GM21723 (cell line): ENCODE measurements around the gene CLIP3.
A peak's percentile ranks its signal among the peaks of the same experiment; 100 is the strongest.
"Not testable (repeated sequence)": the region's sequence is repeated elsewhere in the genome, so short reads cannot be mapped to it uniquely, and the experiment has no call there.

Source experiments
- ATAC-seq: cut with Tn5 transposase; IDR thresholded peaks from one replicate; pipeline ENCODE4 v1.9.1; 2021; ENCODE audit warnings: mild to moderate bottlenecking, moderate library complexity; ENCODE audit not compliant: unreplicated experiment

CLIP3 gene, protein sequence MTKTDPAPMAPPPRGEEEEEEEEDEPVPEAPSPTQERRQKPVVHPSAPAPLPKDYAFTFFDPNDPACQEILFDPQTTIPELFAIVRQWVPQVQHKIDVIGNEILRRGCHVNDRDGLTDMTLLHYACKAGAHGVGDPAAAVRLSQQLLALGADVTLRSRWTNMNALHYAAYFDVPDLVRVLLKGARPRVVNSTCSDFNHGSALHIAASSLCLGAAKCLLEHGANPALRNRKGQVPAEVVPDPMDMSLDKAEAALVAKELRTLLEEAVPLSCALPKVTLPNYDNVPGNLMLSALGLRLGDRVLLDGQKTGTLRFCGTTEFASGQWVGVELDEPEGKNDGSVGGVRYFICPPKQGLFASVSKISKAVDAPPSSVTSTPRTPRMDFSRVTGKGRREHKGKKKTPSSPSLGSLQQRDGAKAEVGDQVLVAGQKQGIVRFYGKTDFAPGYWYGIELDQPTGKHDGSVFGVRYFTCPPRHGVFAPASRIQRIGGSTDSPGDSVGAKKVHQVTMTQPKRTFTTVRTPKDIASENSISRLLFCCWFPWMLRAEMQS

DNA sequence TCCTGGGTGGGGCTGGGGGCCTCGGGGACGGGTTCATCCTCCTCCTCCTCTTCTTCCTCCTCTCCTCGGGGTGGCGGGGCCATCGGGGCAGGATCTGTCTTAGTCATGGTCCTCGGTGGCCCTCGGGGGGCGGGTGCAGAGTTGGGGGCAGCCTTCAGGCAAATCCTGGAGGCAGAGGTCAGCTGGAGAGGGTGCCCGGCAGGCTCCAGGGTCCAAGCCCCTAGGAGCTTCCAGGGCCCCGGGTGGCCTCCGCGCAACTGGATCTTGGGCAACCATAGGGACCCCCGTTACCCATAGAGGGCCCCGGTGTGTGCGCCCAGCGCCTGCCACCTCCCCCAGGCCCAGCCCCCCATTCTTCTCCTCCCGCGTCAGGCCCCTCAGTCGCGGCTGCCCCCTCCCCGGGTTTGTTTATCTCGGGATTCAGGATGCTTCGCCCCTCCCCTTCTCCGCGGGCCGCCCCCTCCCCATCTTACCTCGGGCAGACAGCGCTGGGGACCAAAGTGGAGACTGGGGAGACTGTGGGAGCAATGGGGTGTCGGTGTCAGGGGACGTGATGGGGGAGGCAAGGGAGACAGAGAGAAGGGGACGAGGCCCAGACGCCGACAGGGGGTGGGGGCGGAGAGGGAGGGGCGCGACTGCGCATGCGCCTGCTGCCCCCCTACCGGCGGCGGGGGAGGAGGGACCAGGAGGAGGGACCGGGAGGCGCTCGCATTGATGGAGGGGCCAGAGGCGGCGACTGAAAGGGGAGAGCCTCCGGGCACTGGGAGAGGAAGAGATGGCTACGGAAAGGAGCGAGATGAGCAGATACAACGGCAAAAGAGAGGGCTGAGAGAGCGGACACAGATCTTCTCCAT is at the start of gene CLIP3:
CLIP3 (minus strand) TSS at position 623 of the 854 bp plus-strand sequence; CDS start at position 107, 516 bp downstream.
- no peak for ATAC-seq

DNA sequence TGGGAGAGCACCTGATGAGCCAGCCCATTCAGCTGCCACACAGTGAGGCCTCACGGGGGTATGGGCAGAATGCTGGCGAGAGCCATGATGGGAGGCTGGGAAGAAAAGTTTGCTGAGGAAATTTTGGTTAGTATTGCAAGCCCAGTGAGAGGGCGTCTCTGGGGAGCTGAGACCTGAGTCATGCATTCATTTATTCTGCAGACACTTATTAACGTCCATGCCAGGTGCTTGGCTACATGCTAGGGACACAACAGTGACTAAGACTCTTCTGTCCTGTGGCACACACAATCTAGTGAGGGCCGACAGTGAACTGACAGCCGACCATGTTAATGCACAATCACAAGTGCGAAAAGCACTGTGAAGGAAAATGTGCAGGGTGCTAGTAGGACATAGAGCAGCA is 49.2 kb upstream of the CLIP3 start:
- no peak for ATAC-seq

DNA sequence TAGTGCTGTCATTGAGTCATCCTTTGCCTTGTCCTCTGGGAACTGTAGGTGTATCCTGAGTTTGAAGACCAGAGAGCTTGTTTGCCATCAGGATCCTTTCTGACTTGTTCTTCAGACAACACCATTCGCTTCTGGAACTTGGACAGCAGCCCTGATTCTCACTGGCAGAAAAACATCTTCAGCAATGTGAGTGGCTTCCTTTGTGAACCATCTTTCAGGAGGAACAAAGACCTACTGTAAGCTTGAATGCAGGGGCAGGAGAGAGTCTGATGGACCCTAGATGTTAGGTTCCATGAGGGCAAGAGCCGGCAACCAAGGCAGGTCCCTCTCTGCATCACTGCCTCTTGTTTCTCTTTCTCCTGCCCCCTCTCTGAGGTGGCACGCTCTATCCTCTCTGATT is 48.7 kb upstream of the CLIP3 start:
- no peak for ATAC-seq

DNA sequence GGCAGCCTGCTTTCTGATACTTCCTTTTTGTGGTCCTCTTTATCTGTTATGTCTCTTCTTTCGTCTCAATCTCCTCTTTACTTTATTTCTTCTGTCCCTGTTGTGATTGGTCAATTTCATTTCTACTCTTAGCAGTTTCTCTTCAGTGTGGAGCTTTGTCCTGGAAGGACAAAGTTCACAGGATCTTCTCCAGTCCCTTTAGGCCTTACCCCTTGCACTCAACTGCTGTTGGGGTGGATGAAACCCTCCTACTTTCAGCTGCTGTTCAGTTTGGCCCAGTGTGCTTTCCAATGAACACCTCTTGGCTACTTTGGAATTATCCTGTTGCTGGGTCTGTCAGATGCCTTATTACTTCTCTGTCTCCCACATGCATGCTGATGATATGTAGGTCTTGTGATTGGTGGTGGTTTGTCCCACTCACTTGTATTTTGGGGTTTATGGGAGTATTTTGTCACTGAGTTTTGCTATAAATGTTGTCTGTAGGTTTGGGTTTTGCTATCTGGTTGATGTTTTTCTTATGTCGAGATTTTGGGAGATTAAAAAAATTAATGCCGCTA is 46.8 kb upstream of the CLIP3 start:
- no peak for ATAC-seq

DNA sequence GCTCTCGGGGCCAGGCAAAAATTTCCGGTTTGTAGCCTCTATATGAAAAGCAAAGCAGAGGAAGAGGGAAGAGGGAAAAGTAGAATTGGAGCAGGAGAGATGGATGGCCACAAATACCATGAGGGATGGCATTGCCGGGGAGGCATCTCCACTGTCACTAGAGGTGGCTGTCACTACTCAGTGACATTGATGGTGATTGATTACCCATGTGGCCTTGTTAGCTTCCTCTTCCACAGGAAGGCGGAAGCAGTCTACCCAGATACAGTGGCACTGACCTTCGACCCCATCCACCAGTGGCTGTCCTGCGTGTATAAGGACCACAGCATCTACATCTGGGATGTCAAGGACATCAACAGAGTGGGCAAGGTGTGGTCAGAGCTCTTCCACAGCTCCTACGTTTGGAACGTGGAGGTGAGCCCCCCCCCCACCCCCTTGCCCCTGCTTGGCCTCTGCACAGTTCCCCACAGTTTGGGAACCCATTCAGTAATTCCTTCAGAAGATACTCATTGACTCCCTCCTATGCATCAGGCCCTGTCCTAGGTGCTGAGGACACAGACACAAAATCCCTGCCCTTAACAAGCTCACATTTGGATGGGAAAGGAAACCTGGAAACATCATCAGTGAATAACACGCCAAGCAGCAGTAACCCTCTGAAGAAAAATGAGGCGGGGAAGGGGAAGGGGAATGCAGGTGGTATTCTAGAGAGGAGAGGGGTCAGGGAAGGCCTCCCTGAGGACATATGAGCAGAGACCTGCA is 40.6 kb upstream of the CLIP3 start:
- ATAC-seq: no peak

DNA sequence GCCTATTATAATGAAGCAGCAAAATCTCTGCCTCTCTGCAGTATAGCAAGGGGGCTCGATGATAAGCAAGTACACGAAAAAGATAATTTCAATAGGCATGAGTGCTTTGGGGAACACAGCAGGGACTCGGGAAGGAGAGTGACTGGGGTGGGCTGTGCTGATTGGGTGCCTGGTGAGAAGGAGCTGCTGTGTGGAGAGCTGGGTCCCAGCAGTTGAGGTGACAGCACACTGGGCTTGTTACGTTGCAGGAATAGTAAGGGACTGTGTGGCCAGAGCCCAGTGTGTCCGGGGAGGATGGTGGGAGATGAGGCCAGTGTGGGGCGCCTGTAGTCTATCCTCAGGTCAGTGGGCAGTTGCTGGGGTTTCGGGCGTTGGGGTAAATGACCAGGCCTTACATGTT is 39.4 kb upstream of the CLIP3 start:
- ATAC-seq: no peak

DNA sequence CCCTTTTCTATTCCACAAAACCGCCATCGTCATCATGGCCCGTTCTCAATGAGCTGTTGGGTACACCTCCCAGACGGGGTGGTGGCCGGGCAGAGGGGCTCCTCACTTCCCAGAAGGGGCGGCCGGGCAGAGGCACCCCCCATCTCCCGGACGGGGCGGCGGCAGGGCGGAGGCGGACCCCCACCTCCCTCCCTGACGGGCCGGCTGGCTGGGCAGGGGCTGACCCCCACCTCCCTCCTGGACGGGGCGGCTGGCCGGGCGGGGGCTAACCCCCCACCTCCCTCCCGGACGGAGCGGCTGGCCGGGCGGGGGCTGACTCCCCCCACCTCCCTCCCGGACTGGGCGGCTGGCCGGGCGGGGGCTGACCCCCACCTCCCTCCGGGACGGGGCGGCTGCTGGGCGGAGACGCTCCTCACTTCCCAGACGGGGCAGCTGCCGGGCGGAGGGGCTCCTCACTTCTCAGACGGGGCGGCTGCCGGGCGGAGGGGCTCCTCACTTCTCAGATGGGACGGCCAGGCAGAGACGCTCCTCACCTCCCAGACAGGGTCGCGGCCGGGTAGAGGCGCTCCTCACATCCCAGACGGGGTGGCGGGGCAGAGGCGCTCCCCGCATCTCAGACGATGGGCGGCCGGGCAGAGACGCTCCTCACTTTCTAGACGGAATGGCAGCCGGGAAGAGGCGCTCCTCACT is 36.3 kb upstream of the CLIP3 start:
- ATAC-seq: not testable (repeated sequence)

DNA sequence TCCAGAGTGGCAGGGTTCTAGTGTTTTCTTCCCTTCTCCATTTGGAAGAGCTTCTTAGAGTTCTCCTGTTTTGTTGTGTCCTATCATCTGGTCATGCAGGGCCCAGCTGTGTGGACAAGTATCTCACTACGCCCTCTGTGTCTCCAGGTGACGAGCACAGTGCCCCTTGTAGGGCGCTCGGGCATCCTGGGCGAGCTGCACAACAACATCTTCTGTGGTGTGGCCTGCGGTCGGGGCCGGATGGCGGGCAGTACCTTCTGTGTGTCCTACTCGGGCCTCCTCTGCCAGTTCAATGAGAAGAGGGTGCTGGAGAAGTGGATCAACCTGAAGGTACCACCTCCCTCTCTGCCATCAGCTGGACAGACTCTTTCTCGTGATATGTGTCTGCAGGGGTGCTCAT is 35.0 kb upstream of the CLIP3 start:
- ATAC-seq: no peak

DNA sequence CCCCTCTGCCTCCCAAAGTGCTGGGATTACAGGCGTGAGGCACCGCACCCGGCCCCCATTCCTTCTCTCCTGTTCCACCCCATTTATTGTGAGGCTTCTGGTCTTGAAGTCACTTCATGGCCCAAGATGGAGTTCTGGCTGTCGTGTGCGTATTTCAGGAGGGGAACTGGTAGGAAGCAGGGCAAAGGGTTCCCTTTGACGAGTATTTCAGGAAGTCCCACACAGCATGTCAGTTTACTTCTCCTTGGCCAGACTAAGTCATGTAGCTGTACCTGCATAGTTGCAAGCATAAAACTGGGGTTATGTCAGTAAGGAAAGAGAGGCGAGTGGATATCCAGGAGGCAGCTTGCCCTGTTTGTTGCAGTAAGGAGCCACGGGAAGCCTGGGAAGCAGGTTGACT is 32.2 kb upstream of the CLIP3 start:
- no peak for ATAC-seq

DNA sequence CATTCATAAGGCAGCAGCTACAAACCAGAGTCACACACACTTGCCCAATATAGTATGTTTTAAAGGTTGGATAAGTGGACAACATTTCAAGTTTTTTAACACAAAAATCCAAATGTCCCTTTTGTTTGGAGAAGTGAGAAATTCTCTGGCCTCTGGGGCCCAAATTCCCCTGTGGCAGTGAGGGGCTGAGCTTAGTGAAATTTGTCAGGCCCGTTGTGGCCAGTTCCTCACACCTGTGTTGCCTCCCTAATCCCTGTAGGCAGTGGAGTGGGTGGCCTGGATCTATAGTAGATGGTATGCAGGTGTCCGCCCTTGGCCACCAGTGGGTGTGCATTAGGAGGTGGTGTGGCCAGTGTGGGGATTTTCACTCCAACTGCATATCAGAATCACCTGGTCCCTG is 28.7 kb upstream of the CLIP3 start:
- ATAC-seq: no peak

DNA sequence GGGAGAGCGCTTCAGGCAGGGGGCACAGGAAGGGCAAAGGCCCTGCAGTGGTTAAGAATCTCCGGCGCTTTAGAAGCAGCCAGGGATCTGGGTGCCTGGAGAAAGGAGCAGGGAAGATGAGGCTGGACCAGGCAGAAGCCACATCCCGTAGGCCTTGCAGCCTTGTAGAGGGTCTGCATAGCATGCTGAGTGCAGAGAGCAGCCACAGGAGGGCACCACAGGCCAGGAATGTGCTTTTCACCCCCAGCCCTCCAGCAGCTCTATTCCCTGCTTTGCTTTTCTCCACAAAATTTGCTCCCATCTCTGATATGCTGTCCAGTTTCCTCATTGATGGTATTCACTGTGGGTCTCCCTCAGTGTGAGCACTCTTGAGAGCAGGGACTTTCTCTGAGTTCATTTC is 27.8 kb upstream of the CLIP3 start:
- ATAC-seq: no peak

DNA sequence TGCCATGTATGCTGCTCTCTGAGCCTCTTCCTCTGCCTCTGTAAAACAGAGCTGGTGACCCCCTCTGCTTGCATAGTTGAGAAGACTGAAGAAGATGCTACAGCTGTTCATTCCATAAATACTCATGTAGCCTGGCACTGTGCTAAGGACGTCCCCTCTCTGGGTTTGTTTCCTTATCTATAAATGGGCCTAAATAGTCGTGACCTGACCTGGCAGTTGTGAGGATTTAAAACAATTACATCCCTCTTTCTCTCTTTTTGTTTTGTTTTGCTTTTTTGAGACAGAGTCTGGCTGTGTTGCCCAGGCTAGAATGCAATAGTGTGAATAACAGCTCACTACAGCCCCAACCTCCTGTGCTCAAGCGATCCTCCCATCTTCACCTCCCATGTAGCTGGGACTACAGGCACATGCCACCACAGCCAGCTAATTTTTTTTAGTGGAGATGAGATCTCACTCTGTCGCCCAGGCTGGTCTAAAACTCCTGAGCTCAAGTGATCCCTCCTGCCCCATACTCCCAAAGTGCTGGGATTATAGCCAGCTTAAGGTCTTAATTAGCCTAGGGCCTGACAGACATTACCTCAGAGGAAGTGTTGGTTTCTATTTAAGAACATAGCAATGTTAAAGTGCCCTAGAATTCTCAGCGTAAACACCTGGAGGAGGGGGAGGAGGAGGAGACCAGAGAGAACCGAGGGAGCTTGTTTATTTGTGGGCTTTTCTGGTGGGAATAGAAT is 26.7 kb upstream of the CLIP3 start:
- ATAC-seq: no peak

DNA sequence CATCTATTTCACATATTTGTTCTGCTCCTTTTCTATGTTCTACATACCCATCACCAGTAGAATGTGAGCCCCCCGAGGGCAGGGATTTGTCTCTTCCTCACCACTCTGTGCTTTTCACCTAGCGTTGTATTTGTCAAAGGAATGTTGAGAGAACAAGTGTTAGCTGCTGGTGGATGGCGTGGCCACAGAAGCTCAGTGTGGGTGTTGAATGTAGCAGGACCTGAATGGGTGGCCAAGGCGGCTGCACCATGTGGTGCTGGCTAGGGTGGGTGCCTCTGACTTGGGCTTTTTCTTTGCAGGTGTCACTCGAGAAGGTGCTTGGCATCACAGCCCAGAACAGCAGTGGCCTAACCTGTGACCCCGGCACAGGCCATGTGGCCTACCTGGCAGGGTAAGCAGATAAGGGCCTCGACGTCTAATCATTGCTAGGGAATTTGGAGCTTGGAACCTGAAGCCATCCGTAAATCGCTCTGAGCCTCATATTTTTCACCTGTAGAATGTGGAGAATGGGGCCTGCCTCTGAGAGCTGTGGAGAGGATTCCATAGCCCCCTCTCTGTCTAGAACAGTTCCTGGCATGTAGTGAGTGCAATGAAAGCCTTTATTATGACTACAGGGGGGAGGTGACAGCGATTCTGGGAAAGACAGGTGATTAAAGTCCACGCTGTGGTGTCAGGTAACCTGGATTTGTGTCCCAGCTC is 26.0 kb upstream of the CLIP3 start:
- ATAC-seq: no peak

DNA sequence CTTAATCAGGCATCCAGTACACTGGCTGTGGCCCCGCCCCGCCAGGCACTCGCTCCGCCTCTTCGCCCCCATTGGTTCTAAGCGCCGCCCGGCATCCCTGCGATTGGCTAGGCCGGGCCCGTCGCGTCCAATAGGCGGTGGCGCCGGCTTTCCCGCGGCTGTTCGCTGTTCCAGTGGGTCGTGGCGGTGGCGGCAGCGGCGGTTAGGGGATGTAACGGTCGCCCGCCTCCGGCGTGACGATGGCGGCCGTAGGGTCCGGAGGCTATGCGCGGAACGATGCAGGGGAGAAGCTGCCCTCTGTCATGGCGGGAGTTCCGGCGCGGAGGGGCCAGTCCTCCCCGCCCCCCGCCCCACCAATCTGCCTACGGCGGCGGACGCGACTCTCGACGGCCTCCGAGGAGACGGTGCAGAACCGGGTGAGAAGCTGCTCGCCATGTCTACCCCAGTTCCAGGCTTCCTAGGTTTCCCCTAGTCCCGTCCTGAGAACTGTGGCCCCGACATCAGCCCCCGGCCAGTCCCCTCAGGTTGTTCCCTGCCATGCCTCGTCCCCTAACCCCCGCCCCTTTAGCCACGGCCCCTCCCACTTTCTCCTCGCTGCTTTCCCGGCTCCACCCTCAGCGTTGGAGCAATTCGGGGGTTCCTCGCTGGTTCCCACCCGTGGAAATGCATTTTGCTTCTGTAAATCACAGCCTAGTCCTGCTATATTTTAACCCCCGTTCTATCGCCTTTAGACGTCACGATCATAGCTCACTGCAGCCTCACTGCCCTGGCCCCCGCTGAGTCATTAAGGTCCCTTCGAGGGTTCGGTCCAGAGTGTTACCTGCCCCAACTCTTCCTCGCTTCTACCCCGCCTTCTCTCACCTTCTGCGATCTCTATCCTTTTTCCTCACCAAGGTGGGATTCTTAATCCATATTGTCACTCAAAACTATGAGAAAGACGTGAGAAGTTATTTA is 22.3 kb upstream of the CLIP3 start, which contains the start of gene WDR62:
WDR62 (plus strand) TSS at position 165 of the 954 bp plus-strand sequence; CDS start at position 240, 75 bp downstream.
- peak; percentile 67 for ATAC-seq

DNA sequence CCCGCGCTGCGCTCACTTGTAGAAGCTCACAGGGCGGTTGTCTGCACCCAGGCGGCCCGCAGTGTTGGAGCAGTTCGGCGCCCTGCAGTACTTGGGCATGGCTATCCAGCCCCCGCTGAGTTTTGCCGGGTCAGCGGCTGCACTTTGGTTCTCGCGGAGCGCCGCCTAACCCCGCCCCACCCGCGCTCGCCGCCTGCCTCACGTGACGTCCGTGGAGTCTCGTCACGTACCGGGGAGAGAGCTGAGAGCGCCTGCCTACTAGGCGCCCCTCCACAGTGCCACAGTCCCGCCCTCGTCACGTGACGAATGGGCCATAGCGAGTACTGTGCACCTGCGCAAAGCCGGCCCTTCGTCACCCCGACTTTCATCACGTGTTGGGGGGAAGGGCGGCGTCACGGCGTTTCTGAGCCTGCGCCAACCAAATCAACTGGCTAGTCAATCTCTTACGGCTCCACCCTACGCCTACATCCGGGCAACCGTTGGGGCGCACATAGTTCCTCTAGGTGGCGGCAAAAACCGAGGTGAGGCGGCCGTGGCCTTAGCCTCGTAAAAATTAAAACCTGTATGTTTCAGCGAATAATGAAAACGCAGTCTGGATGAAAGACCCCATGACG is 21.6 kb upstream of the CLIP3 start, which contains the start of gene THAP8:
THAP8 (minus strand) TSS at position 167 of the 614 bp plus-strand sequence; CDS start at position 99, 68 bp downstream.
- ATAC-seq: peak; percentile 83

DNA sequence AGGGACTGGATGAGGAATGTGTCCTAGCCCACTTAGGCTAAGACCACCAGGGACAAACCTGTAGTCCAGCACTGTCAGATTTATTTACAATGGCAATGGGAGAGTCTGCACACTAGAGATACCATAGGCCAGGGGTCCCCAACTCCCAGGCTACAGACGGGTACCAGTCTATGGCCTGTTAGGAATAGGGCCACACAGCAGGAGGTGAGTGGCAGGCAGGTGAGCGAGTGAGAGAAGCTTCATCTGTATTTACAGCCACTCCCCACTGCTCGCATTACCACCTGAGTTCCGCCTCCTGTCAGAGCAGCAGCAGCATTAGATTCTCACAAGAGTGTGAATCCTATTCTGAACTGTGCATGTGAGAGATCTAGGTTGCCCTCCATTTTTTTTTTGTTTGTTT is 19.0 kb upstream of the CLIP3 start:
- ATAC-seq: no peak

DNA sequence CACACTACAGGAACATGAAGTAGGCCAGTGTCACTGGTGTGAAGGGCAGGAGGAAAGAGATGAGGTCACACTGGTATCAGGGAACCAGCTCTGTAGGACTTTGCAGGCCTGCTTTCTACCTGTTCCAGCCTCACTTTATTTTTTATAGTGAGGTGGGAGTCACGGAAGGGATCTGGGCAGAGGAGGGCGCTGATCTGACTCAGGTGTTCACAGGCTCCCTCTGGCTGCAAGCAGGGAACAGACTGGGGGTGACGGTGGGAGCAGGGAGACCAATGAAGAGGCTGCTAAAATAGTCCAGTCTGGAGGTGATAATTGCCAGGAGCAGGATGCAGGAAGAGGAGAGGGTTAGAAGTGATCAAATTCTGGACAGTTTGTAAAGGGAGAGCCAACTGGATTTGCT is 18.6 kb upstream of the CLIP3 start:
- ATAC-seq: no peak
